Naive thymus-derived CD4-positive, alpha-beta T cell (primary cell): ENCODE measurements around the gene TSGA10. TPM values are rescaled to one million over a fixed set of nuclear protein-coding genes. Genes with fewer than 3 reads are reported as not detected.

Experiments used
- ATAC-seq: fragments of 150-1000 bp; cut with Tn5 transposase; 2 replicates; pipeline ENCODE4 v1.10.0; 2021; ENCODE audit warnings: mild to moderate bottlenecking, moderate library complexity
- CTCF ChIA-PET: fragments of 350-600 bp; sonication (Branson Sonifier 250); formaldehyde crosslinking; loops from one replicate; lab custom pipeline; 2021; ENCODE audit warnings: antibody characterized with exemption; lab: Charles Lee
- POLR2A ChIA-PET: fragments of 350-600 bp; sonication (Branson Sonifier 250); formaldehyde crosslinking; loops from one replicate; lab custom pipeline; 2021; ENCODE audit warnings: antibody characterized with exemption, inconsistent platforms; lab: Charles Lee
- DNase-seq, 9 donors: peaks; one replicate each; pipeline versions ENCODE4 v3.0.0 to v3.0.0-alpha.2; 2020 to 2022; ENCODE audit warnings: mixed read lengths in 1 of 9
- H3K27ac ChIP-seq: one replicate; pipeline ENCODE4 v1.7.0; 2013; ENCODE audit warnings: mild to moderate bottlenecking, low read depth, low read length, moderate library complexity
- H3K27me3 ChIP-seq, 2 donors: one replicate each; pipeline ENCODE4 v1.7.0; 2013; ENCODE audit warnings: low read length in 2 of 2, mild to moderate bottlenecking in 2 of 2, moderate library complexity in 2 of 2; ENCODE audit not compliant: control insufficient read depth in 2 of 2, insufficient read depth in 2 of 2
- H3K36me3 ChIP-seq, 3 experiments: 1 replicate in 2 of 3; 2 replicates in 1 of 3; pipeline ENCODE4 v1.7.0; 2013; ENCODE audit warnings: low read length in 3 of 3, mild to moderate bottlenecking in 3 of 3, moderate library complexity in 1 of 3; ENCODE audit not compliant: insufficient read depth in 3 of 3, control insufficient read depth in 2 of 3
- H3K4me1 ChIP-seq, 2 donors: one replicate each; pipeline ENCODE4 v1.7.0; 2013; ENCODE audit warnings: low read length in 2 of 2, mild to moderate bottlenecking in 2 of 2, moderate library complexity in 1 of 2; ENCODE audit not compliant: control insufficient read depth in 2 of 2, insufficient read depth in 2 of 2
- H3K4me3 ChIP-seq: 2 replicates; pipeline ENCODE4 v1.7.0; 2013; ENCODE audit warnings: mild to moderate bottlenecking, low read length
- H3K9me3 ChIP-seq, 3 experiments: 1 replicate in 2 of 3; 2 replicates in 1 of 3; pipeline ENCODE4 v1.7.0; 2013; ENCODE audit warnings: low read length in 3 of 3; ENCODE audit not compliant: control insufficient read depth in 2 of 3
- H3K27ac Mint-ChIP-seq, 9 donors: one replicate each; pipeline ENCODE4 v1.8.0; 2020 to 2022; ENCODE audit warnings: mixed read lengths in 9 of 9, mild to moderate bottlenecking in 8 of 9, moderate library complexity in 5 of 9, inconsistent platforms in 2 of 9
- H3K27me3 Mint-ChIP-seq, 5 donors: one replicate each; pipeline ENCODE4 v1.8.0; 2021 to 2022; ENCODE audit warnings: mixed read lengths in 5 of 5, mild to moderate bottlenecking in 1 of 5
- H3K36me3 Mint-ChIP-seq, 5 donors: one replicate each; pipeline ENCODE4 v1.8.0; 2020 to 2022; ENCODE audit warnings: mixed read lengths in 5 of 5, mild to moderate bottlenecking in 3 of 5, inconsistent platforms in 1 of 5
- H3K4me1 Mint-ChIP-seq, 7 donors: one replicate each; pipeline ENCODE4 v1.8.0; 2020 to 2022; ENCODE audit warnings: mixed read lengths in 7 of 7, mild to moderate bottlenecking in 3 of 7, inconsistent platforms in 1 of 7
- H3K4me3 Mint-ChIP-seq, 10 donors: one replicate each; pipeline ENCODE4 v1.8.0; 2020 to 2022; ENCODE audit warnings: mild to moderate bottlenecking in 10 of 10, mixed read lengths in 10 of 10, moderate library complexity in 6 of 10, inconsistent platforms in 2 of 10
- H3K9me3 Mint-ChIP-seq, 11 donors: one replicate each; pipeline ENCODE4 v1.8.0; 2020 to 2022; ENCODE audit warnings: mixed read lengths in 11 of 11, mild to moderate bottlenecking in 4 of 11, inconsistent platforms in 1 of 11, moderate library complexity in 1 of 11
- intact Hi-C, 2 donors: fragments of 100-400 bp; cut with micrococcal nuclease; formaldehyde crosslinking; loops; one replicate each; pipeline ENCODE4 v1.15.1; 2023
- polyA plus RNA-seq, 2 donors: library from polyadenylated mRNA; unstranded; fragments of 300-500 nt; fragmentation: Illumina TruSeq; gene quantifications; one replicate each; pipeline ENCODE4 v1.2.3, GENCODE V29; 2021
- total RNA-seq, 6 experiments: library from RNA in 5 of 6; stranded (reverse) in 5 of 6; gene quantifications; 1 replicate in 5 of 6; 2 replicates in 1 of 6; pipeline ENCODE4 v1.2.3 and lab custom pipeline; 2021 to 2026

The TSGA10 gene
- total and polyA plus RNA-seq, 7 experiments from 2014 or later: 3.5 to 31.7 (median 18.6) TPM

- DNase-seq (no peak), ATAC-seq (no peak)
- ChIA-PET CTCF (no interaction called here), POLR2A (no interaction called here)
- Histone ChIP-seq H3K27ac (no peak overlapping the region), H3K4me3 (no peak overlapping the region), H3K4me1 (no peaks in the 10 kb centered on the region), H3K36me3 (no peaks in the 10 kb centered on the region), H3K9me3 (no peaks in the 10 kb centered on the region), H3K27me3 (no peaks in the 10 kb centered on the region)
- Mint-ChIP-seq H3K36me3 (peaks cover 0 to 9% (median 0%) of the 10 kb centered on the region in 5 donors), H3K27ac (peak overlapping the region in 7 of 9 donors; percentile 5 to 63 (median 38)), H3K27me3 (no peaks in the 10 kb centered on the region), H3K4me3 (no peak overlapping the region), H3K9me3 (no peaks in the 10 kb centered on the region), H3K4me1 (peaks cover 0 to 9% (median 8%) of the 10 kb centered on the region in 7 donors)
- intact Hi-C loops: loop anchor here in 1 of 2 donors (5.0 kb wide), 1 partner anchor 41 kb away; the partner anchor contains the start of gene C2orf15
These were observed 53.0 kb downstream of the TSGA10 start for GRCh38 chr2:99101697-99102096.

- H3K36me3 Mint-ChIP-seq: peaks cover 0 to 9% (median 6%) of the 10 kb centered on the region in 5 donors
- ChIA-PET CTCF (no interaction called here), POLR2A (no interaction called here)
- Histone ChIP-seq H3K4me1 (no peaks in the 10 kb centered on the region), H3K36me3 (no peaks in the 10 kb centered on the region), H3K27me3 (no peaks in the 10 kb centered on the region), H3K4me3 (no peak overlapping the region), H3K9me3 (no peaks in the 10 kb centered on the region), H3K27ac (no peak overlapping the region)
- H3K9me3 Mint-ChIP-seq: peaks cover 0 to 18% (median 2%) of the 10 kb centered on the region in 11 donors
- peaks cover 0 to 6% (median 6%) of the 10 kb centered on the region in 7 donors for H3K4me1 Mint-ChIP-seq
- H3K4me3 Mint-ChIP-seq: no peak overlapping the region
- no peak for ATAC-seq
- intact Hi-C loops: no loop called here
- H3K27ac Mint-ChIP-seq: no peak overlapping the region
- peaks cover 0 to 8% (median 0%) of the 10 kb centered on the region in 5 donors for H3K27me3 Mint-ChIP-seq
- no peak for DNase-seq
These were observed 58.0 kb downstream of the TSGA10 start for GRCh38 chr2:99096728-99097127.

- H3K4me3 ChIP-seq: no peak overlapping the region
- ChIA-PET POLR2A (no interaction called here), CTCF (interaction anchor here (0.9 kb wide), 1 partner anchor 23 kb away, joined by 5 read pairs; no protein-coding TSS in a partner anchor)
- ATAC-seq (no peak), DNase-seq (no peak)
- no peaks in the 10 kb centered on the region for H3K36me3 ChIP-seq
- peaks cover 0 to 15% (median 6%) of the 10 kb centered on the region in 5 donors for H3K36me3 Mint-ChIP-seq
- H3K27ac ChIP-seq: no peak overlapping the region
- H3K27me3 ChIP-seq: no peaks in the 10 kb centered on the region
- peaks cover 0 to 7% of the 10 kb centered on the region in 2 donors for H3K4me1 ChIP-seq
- H3K9me3 Mint-ChIP-seq: peaks cover 0 to 9% (median 0%) of the 10 kb centered on the region in 11 donors
- H3K4me1 Mint-ChIP-seq: peaks cover 0 to 6% (median 4%) of the 10 kb centered on the region in 7 donors
- no peak overlapping the region for H3K27ac Mint-ChIP-seq
- peaks cover 0 to 32% (median 4%) of the 10 kb centered on the region in 5 donors for H3K27me3 Mint-ChIP-seq
- intact Hi-C loops: loop anchor here (5.0 kb wide), 4 partner anchors 54 to 404 kb away; partner anchors contain the start of genes C2orf15 (in 1 of the 2), EIF5B (in 1 of the 2), REV1 (in 1 of the 2) and TXNDC9 (in 1 of the 2)
- no peaks in the 10 kb centered on the region for H3K9me3 ChIP-seq
- H3K4me3 Mint-ChIP-seq: no peak overlapping the region
These were observed 66.7 kb downstream of the TSGA10 start for GRCh38 chr2:99088017-99088416.

- intact Hi-C loops: loop anchor here (5.0 kb wide), 4 partner anchors 56 to 406 kb away; partner anchors contain the start of genes C2orf15 (in 1 of the 2), EIF5B (in 1 of the 2), REV1 (in 1 of the 2) and TXNDC9 (in 1 of the 2)
- no peaks in the 10 kb centered on the region for H3K9me3 Mint-ChIP-seq
- CTCF ChIA-PET: interaction anchor here (0.6 kb wide), 2 partner anchors 250 to 620 kb away, joined by 3 to 4 read pairs; partner anchors contain the start of gene TXNDC9
- H3K27ac Mint-ChIP-seq: peak overlapping the region in 1 of 9 donors; percentile 13
- H3K36me3 Mint-ChIP-seq: peaks cover 0 to 11% (median 0%) of the 10 kb centered on the region in 5 donors
- DNase-seq: no peak
- peaks cover 0 to 7% of the 10 kb centered on the region in 2 donors for H3K4me1 ChIP-seq
- no peaks in the 10 kb centered on the region for H3K27me3 ChIP-seq
- no peak overlapping the region for H3K27ac ChIP-seq
- H3K27me3 Mint-ChIP-seq: peaks cover 0 to 34% (median 6%) of the 10 kb centered on the region in 5 donors
- H3K9me3 ChIP-seq: no peaks in the 10 kb centered on the region
- H3K4me3 Mint-ChIP-seq: no peak overlapping the region
- POLR2A ChIA-PET: no interaction called here
- H3K4me1 Mint-ChIP-seq: peaks cover 0 to 6% (median 4%) of the 10 kb centered on the region in 7 donors
- no peak overlapping the region for H3K4me3 ChIP-seq
- H3K36me3 ChIP-seq: no peaks in the 10 kb centered on the region
- ATAC-seq: no peak
These were observed 68.4 kb downstream of the TSGA10 start for GRCh38 chr2:99086385-99086784.

GRCh38 chr2:99085421-99085820, 69.3 kb downstream of the TSGA10 start:
- DNase-seq (peak in 4 of 9 donors; percentile 1 to 7 (median 4)), ATAC-seq (no peak)
- no peaks in the 10 kb centered on the region for H3K36me3 ChIP-seq
- H3K36me3 Mint-ChIP-seq: peaks cover 0 to 11% (median 0%) of the 10 kb centered on the region in 5 donors
- ChIA-PET POLR2A (no interaction called here), CTCF (interaction anchor here (0.6 kb wide), 2 partner anchors 619 to 1410 kb away, joined by 3 to 4 read pairs; no protein-coding TSS in a partner anchor)
- H3K27me3 Mint-ChIP-seq: peaks cover 0 to 28% (median 6%) of the 10 kb centered on the region in 5 donors
- H3K27ac ChIP-seq: no peak overlapping the region
- no peaks in the 10 kb centered on the region for H3K9me3 Mint-ChIP-seq
- H3K4me1 ChIP-seq: peaks cover 0 to 7% of the 10 kb centered on the region in 2 donors
- H3K9me3 ChIP-seq: no peaks in the 10 kb centered on the region
- no peak overlapping the region for H3K27ac Mint-ChIP-seq
- peaks cover 0 to 6% (median 4%) of the 10 kb centered on the region in 7 donors for H3K4me1 Mint-ChIP-seq
- no peak overlapping the region for H3K4me3 ChIP-seq
- H3K27me3 ChIP-seq: no peaks in the 10 kb centered on the region
- intact Hi-C loops: loop anchor here (1.0 to 5.0 kb wide), 6 partner anchors 57 to 407 kb away; partner anchors contain the start of genes REV1 (in 2 of the 2), C2orf15 (in 1 of the 2), EIF5B (in 1 of the 2) and TXNDC9 (in 1 of the 2)
- no peak overlapping the region for H3K4me3 Mint-ChIP-seq

GRCh38 chr2:99084256-99084655, 70.5 kb downstream of the TSGA10 start:
- H3K27me3 Mint-ChIP-seq: peaks cover 0 to 25% (median 3%) of the 10 kb centered on the region in 5 donors
- H3K4me3 Mint-ChIP-seq: no peak overlapping the region
- DNase-seq (no peak), ATAC-seq (no peak)
- CTCF ChIA-PET: interaction anchor here (0.6 kb wide), 2 partner anchors 61 to 81 kb away, joined by 3 read pairs; no protein-coding TSS in a partner anchor
- H3K27ac Mint-ChIP-seq: no peak overlapping the region
- POLR2A ChIA-PET: no interaction called here
- no peaks in the 10 kb centered on the region for H3K36me3 ChIP-seq
- no peak overlapping the region for H3K4me3 ChIP-seq
- H3K9me3 Mint-ChIP-seq: no peaks in the 10 kb centered on the region
- peaks cover 0 to 6% (median 4%) of the 10 kb centered on the region in 7 donors for H3K4me1 Mint-ChIP-seq
- H3K4me1 ChIP-seq: peaks cover 0 to 7% of the 10 kb centered on the region in 2 donors
- H3K27ac ChIP-seq: no peak overlapping the region
- H3K9me3 ChIP-seq: no peaks in the 10 kb centered on the region
- peaks cover 0 to 5% (median 0%) of the 10 kb centered on the region in 5 donors for H3K36me3 Mint-ChIP-seq
- no peaks in the 10 kb centered on the region for H3K27me3 ChIP-seq
- intact Hi-C loops: no loop called here
